Ectodermal cell (in vitro differentiated cells): ENCODE measurements around the gene STARD9.
"Not testable (repeated sequence)": the region's sequence is repeated elsewhere in the genome, so short reads cannot be mapped to it uniquely, and the experiment has no call there.

Experiments
- H3K27ac ChIP-seq: 2 replicates; pipeline ENCODE4 v1.7.0; 2013; ENCODE audit warnings: mild to moderate bottlenecking, low read depth, low read length; ENCODE audit not compliant: insufficient read depth, poor library complexity, severe bottlenecking
- H3K27me3 ChIP-seq: 2 replicates; pipeline ENCODE4 v1.7.0; 2013; ENCODE audit warnings: mild to moderate bottlenecking, low read length; ENCODE audit not compliant: insufficient read depth, control insufficient read depth, poor library complexity, severe bottlenecking
- H3K36me3 ChIP-seq: one replicate; pipeline ENCODE4 v1.7.0; 2013; ENCODE audit warnings: low read length; ENCODE audit not compliant: control insufficient read depth, insufficient read depth
- H3K4me1 ChIP-seq: one replicate; pipeline ENCODE4 v1.7.0; 2013; ENCODE audit warnings: low read length; ENCODE audit not compliant: control insufficient read depth, insufficient read depth
- H3K4me3 ChIP-seq: 2 replicates; pipeline ENCODE4 v1.7.0; 2013; ENCODE audit warnings: low read depth, low read length, control low read depth; ENCODE audit not compliant: insufficient read depth
- H3K9me3 ChIP-seq: 2 replicates; pipeline ENCODE4 v1.7.0; 2013; ENCODE audit warnings: mild to moderate bottlenecking, low read length, moderate library complexity; ENCODE audit not compliant: control insufficient read depth
- WGBS, 2 experiments: methylation state at CpG; one replicate each; pipeline ENCODE4 v1.1.7; 2013; ENCODE audit warnings: missing lambda C conversion rate in 2 of 2; 5-methylcytosine and 5-hydroxymethylcytosine counted together

The STARD9 gene

DNA sequence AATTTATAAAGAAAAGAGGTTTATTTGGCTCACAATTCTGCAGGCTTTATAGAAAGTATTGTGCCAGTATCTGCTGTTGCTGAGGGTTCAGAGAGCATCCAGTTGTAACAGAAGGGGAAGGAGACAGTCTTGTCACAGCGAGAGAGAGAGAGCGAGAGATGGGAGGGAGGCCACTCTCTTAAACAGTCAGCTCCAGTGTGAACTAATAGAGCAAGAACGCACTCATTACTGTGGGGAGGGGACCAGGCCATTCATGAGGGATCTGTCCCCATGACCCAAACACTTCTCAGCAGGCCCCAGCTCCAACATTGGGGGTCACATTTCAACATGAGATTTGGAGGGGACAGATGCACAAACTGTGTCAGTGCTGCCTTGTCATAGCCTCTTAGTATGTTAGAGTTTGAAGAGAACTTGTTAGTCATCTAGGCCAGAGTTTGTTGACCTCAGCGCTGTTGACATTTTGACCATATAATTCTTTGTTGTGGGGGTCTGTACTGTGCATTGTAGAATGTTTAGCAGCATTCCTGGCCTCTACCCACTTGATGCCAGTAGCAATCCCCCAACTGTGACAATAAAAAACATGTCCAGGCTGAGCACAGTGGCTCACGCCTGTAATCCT is 15.3 kb downstream of the STARD9 start:
- Histone ChIP-seq H3K4me1 (no peaks in the 10 kb centered on the region), H3K4me3 (no peak overlapping the region), H3K27me3 (no peaks in the 10 kb centered on the region), H3K27ac (no peak overlapping the region), H3K36me3 (no peaks in the 10 kb centered on the region), H3K9me3 (no peaks in the 10 kb centered on the region)
- WGBS, 2 experiments: 88 to 89% methylated on average over 5 of the region's 5 CpGs

- no peak overlapping the region for H3K27ac ChIP-seq
- 79 to 83% methylated on average over 9 to 10 of the region's 10 CpGs for WGBS, 2 experiments
- no peaks in the 10 kb centered on the region for H3K36me3 ChIP-seq
- H3K27me3 ChIP-seq: no peaks in the 10 kb centered on the region
- H3K4me1 ChIP-seq: no peaks in the 10 kb centered on the region
- no peak overlapping the region for H3K4me3 ChIP-seq
- no peaks in the 10 kb centered on the region for H3K9me3 ChIP-seq
These were observed 16.0 kb downstream of the STARD9 start for GRCh38 chr15:42591238-42591934.

DNA sequence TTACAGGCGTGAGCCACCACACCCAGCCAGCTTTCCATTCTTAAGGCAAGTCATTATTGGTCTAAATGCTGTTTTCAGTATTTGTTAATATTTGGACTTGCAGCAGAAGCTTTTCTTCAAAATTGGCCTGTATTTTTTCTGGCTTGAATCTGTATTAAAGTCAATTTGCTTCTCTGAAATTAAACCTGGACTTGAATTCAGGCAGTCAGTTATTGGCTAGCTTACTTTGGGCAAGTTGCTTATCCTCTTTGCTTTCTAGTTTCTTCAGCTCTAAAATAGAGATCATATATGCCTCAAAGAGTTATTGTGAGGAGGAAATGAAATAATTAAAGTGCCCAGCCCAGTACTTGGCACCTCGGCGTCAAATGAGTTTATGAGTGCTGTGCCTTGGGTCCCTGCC is 17.3 kb downstream of the STARD9 start:
- H3K4me1 ChIP-seq: no peaks in the 10 kb centered on the region
- H3K27me3 ChIP-seq: no peaks in the 10 kb centered on the region
- H3K36me3 ChIP-seq: no peaks in the 10 kb centered on the region
- no peak overlapping the region for H3K27ac ChIP-seq
- 95 to 96% methylated on average over 3 of the region's 3 CpGs for whole genome bisulfite sequencing, 2 experiments
- no peaks in the 10 kb centered on the region for H3K9me3 ChIP-seq
- no peak overlapping the region for H3K4me3 ChIP-seq

GRCh38 chr15:42593143-42593542 is 17.7 kb downstream of the STARD9 start:
- Histone ChIP-seq H3K27me3 (no peaks in the 10 kb centered on the region), H3K27ac (no peak overlapping the region), H3K4me1 (no peaks in the 10 kb centered on the region), H3K4me3 (no peak overlapping the region), H3K36me3 (no peaks in the 10 kb centered on the region), H3K9me3 (no peaks in the 10 kb centered on the region)
- WGBS, 2 experiments: 97 to 100% methylated on average over 1 to 4 of the region's 4 CpGs

GRCh38 chr15:42594095-42594494 is 18.7 kb downstream of the STARD9 start:
- no peaks in the 10 kb centered on the region for H3K4me1 ChIP-seq
- H3K36me3 ChIP-seq: peaks cover 1% of the 10 kb centered on the region
- no peak overlapping the region for H3K27ac ChIP-seq
- WGBS, 2 experiments: 97% methylated on average over 5 of the region's 5 CpGs
- H3K9me3 ChIP-seq: no peaks in the 10 kb centered on the region
- no peaks in the 10 kb centered on the region for H3K27me3 ChIP-seq
- no peak overlapping the region for H3K4me3 ChIP-seq

DNA sequence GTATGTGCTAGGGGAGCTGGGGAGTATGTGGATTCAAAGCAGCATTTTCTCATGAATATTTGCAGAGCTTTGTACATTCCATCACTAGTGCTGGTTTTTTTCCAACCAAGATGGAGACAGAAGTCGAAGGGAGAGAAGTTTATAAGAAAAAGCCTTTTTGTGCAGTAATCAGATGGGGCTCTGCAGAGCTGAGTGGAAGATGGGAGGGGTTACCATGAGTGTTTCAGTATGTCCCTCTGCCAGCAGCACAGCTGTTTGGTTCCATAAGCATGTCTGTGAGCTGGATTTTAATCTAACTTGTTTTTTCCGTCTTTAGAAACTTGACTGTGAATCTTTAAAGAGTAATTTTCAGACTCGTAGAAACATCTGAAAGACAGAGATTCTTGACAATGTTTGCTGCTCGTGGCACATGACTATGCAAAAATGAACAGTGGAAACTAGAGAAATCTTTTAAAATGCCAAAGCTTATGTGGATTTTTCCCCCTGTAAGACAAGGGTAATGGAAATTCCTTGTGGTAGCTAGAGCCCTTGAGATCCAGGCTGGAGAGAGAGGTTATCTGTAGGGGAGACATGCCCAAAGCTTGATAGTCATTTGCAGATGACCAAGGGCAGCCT is 20.3 kb downstream of the STARD9 start:
- Histone ChIP-seq H3K4me1 (no peaks in the 10 kb centered on the region), H3K27me3 (no peaks in the 10 kb centered on the region), H3K4me3 (no peak overlapping the region), H3K9me3 (no peaks in the 10 kb centered on the region), H3K36me3 (peaks cover 2% of the 10 kb centered on the region), H3K27ac (no peak overlapping the region)
- WGBS, 2 experiments: 94 to 95% methylated on average over 4 of the region's 4 CpGs

DNA sequence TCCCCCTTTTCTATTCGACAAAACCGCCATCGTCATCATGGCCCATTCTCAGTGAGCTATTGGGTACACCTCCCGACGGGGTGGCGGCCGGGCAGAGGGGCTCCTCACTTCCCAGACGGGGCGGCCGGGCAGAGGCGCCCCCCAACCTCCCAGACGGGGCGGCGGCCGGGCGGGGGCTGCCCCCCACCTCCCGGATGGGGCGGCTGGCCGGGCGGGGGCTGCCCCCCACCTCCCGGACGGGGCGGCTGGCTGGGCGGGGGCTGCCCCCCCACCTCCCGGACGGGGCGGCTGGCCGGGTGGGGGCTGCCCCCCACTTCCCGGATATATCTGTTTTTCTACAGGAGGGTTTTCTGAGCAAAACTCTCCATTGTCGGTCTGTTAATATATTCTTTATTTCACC is 25.9 kb downstream of the STARD9 start:
- not testable (repeated sequence) for H3K4me1 ChIP-seq, H3K9me3 ChIP-seq, H3K36me3 ChIP-seq, H3K4me3 ChIP-seq, H3K27ac ChIP-seq, H3K27me3 ChIP-seq
- 95 to 96% methylated on average over 24 to 30 of the region's 30 CpGs for WGBS, 2 experiments

- 88 to 95% methylated on average over 3 of the region's 3 CpGs for WGBS, 2 experiments
- H3K4me3 ChIP-seq: no peak overlapping the region
- peaks cover 10% of the 10 kb centered on the region for H3K36me3 ChIP-seq
- no peaks in the 10 kb centered on the region for H3K9me3 ChIP-seq
- H3K27ac ChIP-seq: no peak overlapping the region
- no peaks in the 10 kb centered on the region for H3K27me3 ChIP-seq
- H3K4me1 ChIP-seq: no peaks in the 10 kb centered on the region
These were observed 27.1 kb downstream of the STARD9 start for GRCh38 chr15:42602501-42602900.

GRCh38 chr15:42603978-42604377 is 28.6 kb downstream of the STARD9 start:
- Histone ChIP-seq H3K4me1 (no peaks in the 10 kb centered on the region), H3K27ac (no peak overlapping the region), H3K9me3 (no peaks in the 10 kb centered on the region), H3K36me3 (peaks cover 10% of the 10 kb centered on the region), H3K4me3 (no peak overlapping the region), H3K27me3 (no peaks in the 10 kb centered on the region)
- WGBS, 2 experiments: 100% methylated on average over 1 of the region's 2 CpGs; no CpG with 5 or more reads in 1 of the 2 experiments

GRCh38 chr15:42604894-42605744 is 29.7 kb downstream of the STARD9 start:
- H3K27me3 ChIP-seq: no peaks in the 10 kb centered on the region
- 94 to 96% methylated on average over 8 of the region's 8 CpGs for WGBS, 2 experiments
- no peaks in the 10 kb centered on the region for H3K9me3 ChIP-seq
- H3K4me1 ChIP-seq: no peaks in the 10 kb centered on the region
- H3K36me3 ChIP-seq: peaks cover 8% of the 10 kb centered on the region
- H3K4me3 ChIP-seq: no peak overlapping the region
- no peak overlapping the region for H3K27ac ChIP-seq
